Osteoblast (primary cell): ENCODE results near the gene TSPAN1. TPM values are rescaled to one million over a fixed set of nuclear protein-coding genes. Genes with fewer than 3 reads are reported as not detected.
A peak's percentile ranks its signal among the peaks of the same experiment; 100 is the strongest.

Source experiments
- DNase-seq: peaks from one replicate; pipeline ENCODE4 v3.0.0; 2011; ENCODE audit warnings: low spot score, mixed read lengths; ENCODE audit not compliant: insufficient read length; ENCODE audit errors: missing footprints
- H2AFZ ChIP-seq: 2 replicates; pipeline ENCODE4 v1.6.0; 2011; ENCODE audit warnings: mild to moderate bottlenecking, low read length
- H3K27ac ChIP-seq: 2 replicates; pipeline ENCODE4 v1.5.1; 2011; ENCODE audit warnings: mild to moderate bottlenecking, low read depth, low read length, moderate library complexity
- H3K27me3 ChIP-seq: 2 replicates; pipeline ENCODE4 v1.6.0; 2012; ENCODE audit warnings: mild to moderate bottlenecking, control low read depth, inconsistent platforms, low read length, moderate library complexity; ENCODE audit not compliant: insufficient read depth
- H3K36me3 ChIP-seq: 2 replicates; pipeline ENCODE4 v1.5.1; 2011; ENCODE audit warnings: mild to moderate bottlenecking, low read length, control low read depth, moderate library complexity; ENCODE audit not compliant: insufficient read depth
- H3K4me1 ChIP-seq: 2 replicates; pipeline ENCODE4 v1.5.1; 2011; ENCODE audit warnings: mild to moderate bottlenecking, low read length, control low read depth, moderate library complexity; ENCODE audit not compliant: insufficient read depth
- H3K4me2 ChIP-seq: 2 replicates; pipeline ENCODE4 v1.6.0; 2011; ENCODE audit warnings: mild to moderate bottlenecking, low read length; ENCODE audit not compliant: insufficient read depth
- H3K4me3 ChIP-seq: fragments of 200-600 bp; sonication (generic); 3 replicates; pipeline ENCODE4 v1.5.1; 2012; ENCODE audit warnings: mild to moderate bottlenecking, low read length, inconsistent platforms; ENCODE audit not compliant: insufficient read depth
- H3K79me2 ChIP-seq: 2 replicates; pipeline ENCODE4 v1.6.0; 2012; ENCODE audit warnings: mild to moderate bottlenecking, low read length, control low read depth, inconsistent platforms; ENCODE audit not compliant: insufficient read depth
- H3K9me3 ChIP-seq: 2 replicates; pipeline ENCODE4 v1.5.1; 2011; ENCODE audit warnings: low read depth, low read length, control low read depth
- H4K20me1 ChIP-seq: 2 replicates; pipeline ENCODE4 v1.6.0; 2012; ENCODE audit warnings: mild to moderate bottlenecking, low read length, control low read depth; ENCODE audit not compliant: insufficient read depth
- total RNA-seq: library from RNA; depleted of rRNA; stranded (reverse); fragments of >200 nt; gene quantifications from 2 replicates; pipeline ENCODE4 v1.2.3, GENCODE V29; 2012
- TF ChIP-seq, protein P1 (sequence below): IDR thresholded peaks from 2 replicates; pipeline ENCODE4 v1.5.1; 2011; ENCODE audit warnings: mild to moderate bottlenecking, low read depth, low read length, moderate library complexity; ENCODE audit errors: extremely low read depth

The TSPAN1 gene
- total RNA-seq, 1 donor: 1.1 TPM

GRCh38 chr1:46197560-46197963 is 22.7 kb downstream of the TSPAN1 start:
- DNase-seq: peak; percentile 89

DNA sequence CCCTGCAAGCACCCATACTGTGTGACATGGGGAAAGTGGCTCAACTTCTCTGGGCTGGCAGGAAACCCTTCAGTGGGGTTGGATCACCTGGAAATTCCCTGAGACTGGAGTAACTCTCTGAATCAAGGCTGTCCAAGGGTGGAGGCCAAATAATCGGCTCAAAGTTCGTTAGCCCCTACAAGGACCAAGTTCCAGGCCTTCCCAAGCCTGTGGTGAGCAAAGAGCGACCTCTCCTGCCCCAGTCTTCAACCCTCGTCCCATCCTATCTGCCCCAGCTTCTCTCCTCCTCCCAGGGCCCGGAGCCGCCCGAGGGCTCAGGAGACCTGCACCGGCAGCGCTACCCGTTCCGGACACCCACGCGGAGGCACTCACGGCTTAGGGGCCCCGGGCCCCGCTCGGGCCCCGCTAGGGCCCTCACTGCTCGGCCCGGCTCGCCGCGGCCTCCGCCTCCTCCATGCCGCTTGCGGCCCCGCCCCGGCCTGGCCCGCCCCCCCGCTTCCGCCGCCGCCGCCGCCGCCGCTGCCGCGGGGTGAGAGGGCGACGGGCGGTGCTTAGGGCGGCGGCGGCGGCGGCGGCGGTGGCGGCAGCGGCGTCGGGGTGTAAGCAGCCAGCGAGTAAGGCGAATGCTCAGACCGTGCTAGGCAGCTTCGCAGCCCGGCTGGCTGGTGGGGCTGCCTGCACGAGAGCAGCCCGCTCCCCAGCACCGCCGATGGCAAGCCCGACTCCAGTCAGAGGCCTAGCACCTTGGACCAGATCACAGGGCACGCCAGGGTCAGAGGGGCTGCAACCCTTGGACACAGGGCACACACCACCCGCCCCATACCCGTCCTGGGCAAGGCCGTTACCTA is 23.3 kb downstream of the TSPAN1 start, which contains the start of gene POMGNT1:
TSS of gene POMGNT1 (minus strand) at position 471 of the 848 bp plus-strand sequence. CDS start 613 bp downstream, outside the sequence.
- Histone ChIP-seq H3K36me3 (peaks cover 17% of the 10 kb centered on the region), H3K4me3 (peak within 1 kb of the TSS; percentile 92), H3K4me2 (peak within 1 kb of the TSS; percentile 97), H3K79me2 (peaks cover 16% of the 10 kb centered on the region), H4K20me1 (no peaks in the 10 kb centered on the region), H3K27ac (peak within 1 kb of the TSS; percentile 70), H3K27me3 (no peaks in the 10 kb centered on the region), H3K9me3 (no peaks in the 10 kb centered on the region), H2AFZ (peak within 1 kb of the TSS; percentile 97), H3K4me1 (peaks cover 12% of the 10 kb centered on the region)
- TF ChIP-seq, protein P1, sequence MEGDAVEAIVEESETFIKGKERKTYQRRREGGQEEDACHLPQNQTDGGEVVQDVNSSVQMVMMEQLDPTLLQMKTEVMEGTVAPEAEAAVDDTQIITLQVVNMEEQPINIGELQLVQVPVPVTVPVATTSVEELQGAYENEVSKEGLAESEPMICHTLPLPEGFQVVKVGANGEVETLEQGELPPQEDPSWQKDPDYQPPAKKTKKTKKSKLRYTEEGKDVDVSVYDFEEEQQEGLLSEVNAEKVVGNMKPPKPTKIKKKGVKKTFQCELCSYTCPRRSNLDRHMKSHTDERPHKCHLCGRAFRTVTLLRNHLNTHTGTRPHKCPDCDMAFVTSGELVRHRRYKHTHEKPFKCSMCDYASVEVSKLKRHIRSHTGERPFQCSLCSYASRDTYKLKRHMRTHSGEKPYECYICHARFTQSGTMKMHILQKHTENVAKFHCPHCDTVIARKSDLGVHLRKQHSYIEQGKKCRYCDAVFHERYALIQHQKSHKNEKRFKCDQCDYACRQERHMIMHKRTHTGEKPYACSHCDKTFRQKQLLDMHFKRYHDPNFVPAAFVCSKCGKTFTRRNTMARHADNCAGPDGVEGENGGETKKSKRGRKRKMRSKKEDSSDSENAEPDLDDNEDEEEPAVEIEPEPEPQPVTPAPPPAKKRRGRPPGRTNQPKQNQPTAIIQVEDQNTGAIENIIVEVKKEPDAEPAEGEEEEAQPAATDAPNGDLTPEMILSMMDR: peak; percentile 23
- DNase-seq: peak; percentile 99

More at GRCh38 chr1:46197560-46197963, 22.7 kb downstream of the TSPAN1 start:
- Histone ChIP-seq H3K79me2 (peaks cover 16% of the 10 kb centered on the region), H2AFZ (peak overlapping the region; percentile 65), H3K4me1 (peaks cover 12% of the 10 kb centered on the region), H3K9me3 (no peaks in the 10 kb centered on the region), H3K36me3 (peaks cover 23% of the 10 kb centered on the region), H3K27me3 (no peaks in the 10 kb centered on the region), H3K4me3 (peak overlapping the region; percentile 92), H3K27ac (peak overlapping the region; percentile 49), H4K20me1 (no peaks in the 10 kb centered on the region), H3K4me2 (peak overlapping the region; percentile 97)
- TF ChIP-seq, protein P1: no peak

GRCh38 chr1:46199233-46199749 is 24.4 kb downstream of the TSPAN1 start:
- peak overlapping the region; percentile 92 for H3K4me3 ChIP-seq
- H3K27ac ChIP-seq: no peak overlapping the region
- H3K9me3 ChIP-seq: no peaks in the 10 kb centered on the region
- H3K27me3 ChIP-seq: no peaks in the 10 kb centered on the region
- DNase-seq: peak; percentile 89
- H3K36me3 ChIP-seq: peaks cover 9% of the 10 kb centered on the region
- H3K79me2 ChIP-seq: peaks cover 22% of the 10 kb centered on the region
- H3K4me1 ChIP-seq: peaks cover 19% of the 10 kb centered on the region
- H4K20me1 ChIP-seq: peaks cover 1% of the 10 kb centered on the region
- H2AFZ ChIP-seq: no peak overlapping the region
- H3K4me2 ChIP-seq: peak overlapping the region; percentile 91
- TF ChIP-seq, protein P1: no peak
